Uterus (tissue), 4 donors: ENCODE measurements around the gene CCR2. TPM values are rescaled to one million over a fixed set of nuclear protein-coding genes. Genes with fewer than 3 reads are reported as not detected.

Source experiments
- DNase-seq, 2 donors: peaks; one replicate each; pipeline ENCODE4 v3.0.0-alpha.2; 2019 to 2020
- H3K27ac ChIP-seq, 2 donors: fragments of 200-600 bp; sonication (generic); 1 replicate in 1 of 2; 2 replicates in 1 of 2; pipeline ENCODE4 v1.5.1; 2016 to 2018
- H3K27me3 ChIP-seq, 2 donors: fragments of 200-600 bp; sonication (generic); one replicate each; pipeline ENCODE4 v1.5.1; 2018 to 2019; ENCODE audit warnings: control low read depth in 1 of 2
- H3K36me3 ChIP-seq, 2 donors: fragments of 200-600 bp; sonication (generic); one replicate each; pipeline ENCODE4 v1.5.1; 2019; ENCODE audit warnings: control low read depth in 1 of 2
- H3K4me1 ChIP-seq, 2 donors: fragments of 200-600 bp; sonication (generic); one replicate each; pipeline ENCODE4 v1.5.1; 2018 to 2019; ENCODE audit warnings: control low read depth in 1 of 2
- H3K4me3 ChIP-seq, 2 donors: fragments of 200-600 bp; sonication (generic); 1 replicate in 1 of 2; 2 replicates in 1 of 2; pipeline ENCODE4 v1.5.1; 2018 to 2019; ENCODE audit warnings: mild to moderate bottlenecking in 1 of 2
- H3K9me3 ChIP-seq, 2 donors: fragments of 200-600 bp; sonication (generic); one replicate each; pipeline ENCODE4 v1.5.1; 2019; ENCODE audit warnings: control low read depth in 1 of 2
- POLR2A ChIP-seq, 2 donors: fragments of 450-650 bp; IDR thresholded peaks; one replicate each; pipeline ENCODE4 v1.6.1; 2016; ENCODE audit warnings: antibody characterized with exemption in 2 of 2, mild to moderate bottlenecking in 1 of 2, moderate library complexity in 1 of 2
- intact Hi-C: fragments of 100-400 bp; cut with DNase I; formaldehyde crosslinking; loops from one replicate; pipeline ENCODE4 v1.15.1; 2023; ENCODE audit warnings: low total_unique reads
- total RNA-seq, 4 donors: library from RNA; depleted of rRNA in 3 of 4; stranded (reverse); fragments of >200 nt in 3 of 4; gene quantifications; one replicate each; pipeline versions ENCODE4 v1.1.0 to v1.2.4, GENCODE V29; 2014 to 2023
- TF ChIP-seq, protein P1 (sequence below), 4 experiments: fragments of 200-600 bp in 2 of 4; fragments of 450-650 bp in 2 of 4; sonication (generic) in 2 of 4; IDR thresholded peaks; one replicate each; pipeline ENCODE4 v1.5.1; 2016 to 2019; ENCODE audit warnings: antibody characterized with exemption in 4 of 4, mild to moderate bottlenecking in 2 of 4, moderate library complexity in 1 of 4
- donor health status: DM: yes; HTN: yes; CAD: no.

The CCR2 gene
- total RNA-seq, 4 donors from 2014 or later, result 2.7 to 7.1 (median 3.7) TPM; not detected in 1

DNA sequence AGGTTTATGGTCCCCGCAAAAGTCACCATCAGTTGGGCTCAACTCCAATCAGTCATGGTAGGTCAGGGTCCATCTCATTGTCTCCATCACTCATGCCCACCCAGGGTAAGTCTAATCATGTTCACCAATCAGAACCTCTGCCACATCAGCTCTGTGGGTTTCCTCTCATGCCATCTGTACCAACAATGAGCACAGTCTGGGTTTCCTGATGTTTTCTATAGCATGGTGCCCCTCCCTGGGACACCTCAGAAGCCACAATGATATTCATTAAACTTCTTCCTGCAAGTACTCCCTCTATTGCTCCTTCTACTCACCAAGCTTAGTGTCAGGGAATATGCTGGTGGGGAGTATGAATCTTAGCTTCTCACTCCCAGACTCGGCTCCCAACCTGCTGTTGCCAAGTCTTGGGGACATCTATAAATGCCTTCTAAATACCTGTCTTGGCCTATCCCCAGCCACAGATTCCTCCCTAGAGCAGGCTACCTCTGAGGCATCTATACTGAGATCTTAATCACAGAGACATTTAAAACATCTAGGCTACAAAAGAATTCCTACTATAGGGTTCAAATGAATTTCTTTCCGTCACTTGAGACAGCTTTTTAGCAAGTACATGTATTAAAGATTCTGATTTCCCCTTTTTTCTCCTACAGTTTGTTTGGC, 5.0 kb upstream of the CCR2 start:
- intact Hi-C loops, result no loop called here
- Histone ChIP-seq H3K9me3 (no peaks in the 10 kb centered on the region), H3K4me1 (no peaks in the 10 kb centered on the region), H3K4me3 (no peak overlapping the region), H3K27ac (no peak overlapping the region), H3K36me3 (no peaks in the 10 kb centered on the region), H3K27me3 (no peaks in the 10 kb centered on the region)
- no peak for DNase-seq
- no peak for TF ChIP-seq POLR2A (IDR thresholded peaks at IDR 0.05)
- TF ChIP-seq, protein P1, sequence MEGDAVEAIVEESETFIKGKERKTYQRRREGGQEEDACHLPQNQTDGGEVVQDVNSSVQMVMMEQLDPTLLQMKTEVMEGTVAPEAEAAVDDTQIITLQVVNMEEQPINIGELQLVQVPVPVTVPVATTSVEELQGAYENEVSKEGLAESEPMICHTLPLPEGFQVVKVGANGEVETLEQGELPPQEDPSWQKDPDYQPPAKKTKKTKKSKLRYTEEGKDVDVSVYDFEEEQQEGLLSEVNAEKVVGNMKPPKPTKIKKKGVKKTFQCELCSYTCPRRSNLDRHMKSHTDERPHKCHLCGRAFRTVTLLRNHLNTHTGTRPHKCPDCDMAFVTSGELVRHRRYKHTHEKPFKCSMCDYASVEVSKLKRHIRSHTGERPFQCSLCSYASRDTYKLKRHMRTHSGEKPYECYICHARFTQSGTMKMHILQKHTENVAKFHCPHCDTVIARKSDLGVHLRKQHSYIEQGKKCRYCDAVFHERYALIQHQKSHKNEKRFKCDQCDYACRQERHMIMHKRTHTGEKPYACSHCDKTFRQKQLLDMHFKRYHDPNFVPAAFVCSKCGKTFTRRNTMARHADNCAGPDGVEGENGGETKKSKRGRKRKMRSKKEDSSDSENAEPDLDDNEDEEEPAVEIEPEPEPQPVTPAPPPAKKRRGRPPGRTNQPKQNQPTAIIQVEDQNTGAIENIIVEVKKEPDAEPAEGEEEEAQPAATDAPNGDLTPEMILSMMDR (IDR thresholded peaks at IDR 0.05), result no peak

DNA sequence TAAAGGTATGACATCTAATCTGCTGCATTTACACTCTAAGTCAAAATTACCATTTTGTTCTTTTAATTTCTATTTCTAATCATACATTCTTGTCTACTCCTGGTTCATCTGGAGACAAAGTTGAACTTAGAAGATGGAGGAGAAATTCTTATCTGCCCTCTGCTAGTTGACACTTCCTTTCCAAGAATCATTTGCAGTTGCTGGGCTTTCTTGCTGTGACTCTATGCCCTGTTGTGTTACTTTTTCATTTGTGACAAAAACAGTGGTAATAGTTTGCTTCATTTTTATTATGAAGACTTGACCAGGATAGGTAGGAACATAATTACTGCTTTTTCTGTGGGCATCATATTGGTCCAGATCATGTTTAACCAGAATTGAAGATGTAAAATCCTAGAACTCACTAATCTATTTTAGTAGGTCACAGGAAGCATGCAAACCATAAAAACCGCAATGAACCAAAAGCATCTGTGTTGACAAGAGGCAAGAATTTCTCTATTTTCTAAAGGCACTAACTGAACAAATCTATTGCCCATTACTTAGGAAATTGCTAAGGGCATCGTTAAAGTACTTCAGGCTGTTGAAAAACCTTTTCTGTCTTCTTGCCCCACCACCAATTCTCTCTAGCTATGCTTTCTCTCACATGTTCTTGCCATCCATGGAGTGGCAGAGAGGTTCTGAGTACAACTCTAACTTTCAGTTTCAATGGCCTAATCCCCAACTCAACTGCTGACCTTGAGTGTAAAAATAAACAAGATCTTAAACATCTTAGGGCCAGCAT, 4.2 kb upstream of the CCR2 start:
- DNase-seq, result no peak
- Histone ChIP-seq H3K4me3 (no peak overlapping the region), H3K27me3 (no peaks in the 10 kb centered on the region), H3K36me3 (no peaks in the 10 kb centered on the region), H3K27ac (no peak overlapping the region), H3K4me1 (no peaks in the 10 kb centered on the region), H3K9me3 (no peaks in the 10 kb centered on the region)
- TF ChIP-seq POLR2A (IDR thresholded peaks at IDR 0.05), result no peak
- TF ChIP-seq, protein P1 (IDR thresholded peaks at IDR 0.05), result no peak
- intact Hi-C loops, result no loop called here

DNA sequence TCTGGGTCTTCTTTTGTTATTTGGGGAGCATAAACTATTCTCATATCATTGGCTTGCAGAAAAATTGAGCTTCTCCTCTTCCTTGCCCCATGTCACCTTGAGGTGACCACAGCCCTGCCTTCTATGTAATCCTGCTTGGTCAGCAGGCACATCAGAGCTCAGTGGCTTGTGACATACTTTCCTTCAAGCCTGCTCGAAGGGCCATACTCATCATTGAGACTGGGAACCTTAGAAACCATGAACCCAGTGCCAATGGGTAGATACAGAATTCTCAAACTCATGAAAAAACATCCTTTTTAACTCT, 3.7 kb upstream of the CCR2 start:
- no peak for DNase-seq
- Histone ChIP-seq H3K9me3 (no peaks in the 10 kb centered on the region), H3K36me3 (no peaks in the 10 kb centered on the region), H3K27ac (no peak overlapping the region), H3K27me3 (no peaks in the 10 kb centered on the region), H3K4me3 (no peak overlapping the region), H3K4me1 (no peaks in the 10 kb centered on the region)
- TF ChIP-seq, protein P1 (IDR thresholded peaks at IDR 0.05), result no peak
- no peak for TF ChIP-seq POLR2A (IDR thresholded peaks at IDR 0.05)
- intact Hi-C loops, result no loop called here

DNA sequence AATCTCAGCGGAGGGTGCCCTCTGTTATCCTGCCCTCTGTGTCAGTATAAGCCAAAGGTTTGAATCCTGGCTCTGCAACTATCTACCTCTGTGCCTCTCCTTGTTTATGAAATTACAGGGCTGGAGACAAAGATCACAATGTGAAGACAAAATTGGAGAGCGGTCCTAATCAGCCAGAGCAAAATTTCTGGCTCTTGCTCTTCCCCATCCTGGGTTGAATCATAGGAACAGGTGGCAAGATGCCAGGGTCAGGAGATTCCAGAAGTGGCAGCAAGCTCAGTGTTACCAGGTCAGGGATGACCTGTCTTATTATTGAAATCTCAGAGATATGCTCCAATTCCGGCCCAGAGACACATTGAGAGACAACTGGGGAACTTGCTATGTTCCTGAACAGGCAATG, 2.3 kb upstream of the CCR2 start:
- no peaks in the 10 kb centered on the region for H3K4me1 ChIP-seq
- intact Hi-C loops, result no loop called here
- H3K9me3 ChIP-seq, result no peaks in the 10 kb centered on the region
- H3K4me3 ChIP-seq, result no peak overlapping the region
- H3K27ac ChIP-seq, result no peak overlapping the region
- no peaks in the 10 kb centered on the region for H3K36me3 ChIP-seq
- TF ChIP-seq, protein P1 (IDR thresholded peaks at IDR 0.05), result no peak
- no peak for TF ChIP-seq POLR2A (IDR thresholded peaks at IDR 0.05)
- no peak for DNase-seq
- no peaks in the 10 kb centered on the region for H3K27me3 ChIP-seq

DNA sequence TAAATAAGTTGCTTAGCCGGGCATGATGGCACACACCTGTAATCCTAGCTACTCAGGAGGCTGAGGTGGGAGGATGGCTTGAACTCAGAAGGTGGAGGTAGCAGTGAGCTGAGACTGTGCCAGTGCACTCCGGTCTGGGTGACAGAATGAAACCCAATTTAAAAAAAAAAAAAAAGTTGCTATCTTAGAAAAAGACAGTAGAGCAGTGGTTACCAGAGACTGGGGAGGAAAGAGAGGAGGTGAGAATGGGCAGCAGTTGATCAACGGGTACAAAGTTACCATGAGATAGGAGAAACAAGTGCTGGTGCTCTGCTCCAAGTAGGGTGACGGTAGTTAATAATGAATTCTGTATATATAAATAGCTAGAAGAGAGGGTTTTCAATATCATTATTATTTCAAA, 821 bp upstream of the CCR2 start:
- no peaks in the 10 kb centered on the region for H3K36me3 ChIP-seq
- DNase-seq, result no peak
- intact Hi-C loops, result no loop called here

More for the DNA sequence above, 821 bp upstream of the CCR2 start:
- H3K27ac ChIP-seq, result no peak overlapping the region
- H3K9me3 ChIP-seq, result no peaks in the 10 kb centered on the region
- H3K4me3 ChIP-seq, result no peak overlapping the region
- TF ChIP-seq POLR2A (IDR thresholded peaks at IDR 0.05), result no peak
- TF ChIP-seq, protein P1 (IDR thresholded peaks at IDR 0.05), result no peak
- no peaks in the 10 kb centered on the region for H3K4me1 ChIP-seq
- H3K27me3 ChIP-seq, result no peaks in the 10 kb centered on the region
